Measurements from ENCODE around the gene ZNF488.

DNA sequence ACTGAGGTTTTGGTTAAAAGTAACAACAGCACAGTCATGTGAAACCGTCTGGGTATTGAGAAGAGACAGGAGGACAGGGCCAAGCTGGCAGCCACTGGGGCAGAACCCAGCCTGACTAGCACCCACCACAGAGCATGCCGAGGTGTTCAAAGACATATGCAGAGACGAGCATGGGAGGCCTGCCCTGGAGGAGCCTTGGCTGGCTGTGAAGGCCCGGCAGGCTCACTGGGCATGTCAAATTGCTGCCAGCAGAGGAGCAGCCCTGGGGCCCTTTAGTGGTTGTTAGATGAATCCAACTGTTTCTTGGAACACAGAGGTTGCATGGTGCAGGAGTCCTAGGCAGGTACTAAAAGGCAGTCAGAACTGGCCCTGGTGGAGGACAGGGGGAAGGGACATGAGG lies 66.8 kb downstream of the ZNF488 start:
- no peak for TF ChIP-seq EZH2 (IDR thresholded peaks at IDR 0.05; ENCODE audit: borderline replicate concordance, low read length)
- TF ChIP-seq, protein P1, sequence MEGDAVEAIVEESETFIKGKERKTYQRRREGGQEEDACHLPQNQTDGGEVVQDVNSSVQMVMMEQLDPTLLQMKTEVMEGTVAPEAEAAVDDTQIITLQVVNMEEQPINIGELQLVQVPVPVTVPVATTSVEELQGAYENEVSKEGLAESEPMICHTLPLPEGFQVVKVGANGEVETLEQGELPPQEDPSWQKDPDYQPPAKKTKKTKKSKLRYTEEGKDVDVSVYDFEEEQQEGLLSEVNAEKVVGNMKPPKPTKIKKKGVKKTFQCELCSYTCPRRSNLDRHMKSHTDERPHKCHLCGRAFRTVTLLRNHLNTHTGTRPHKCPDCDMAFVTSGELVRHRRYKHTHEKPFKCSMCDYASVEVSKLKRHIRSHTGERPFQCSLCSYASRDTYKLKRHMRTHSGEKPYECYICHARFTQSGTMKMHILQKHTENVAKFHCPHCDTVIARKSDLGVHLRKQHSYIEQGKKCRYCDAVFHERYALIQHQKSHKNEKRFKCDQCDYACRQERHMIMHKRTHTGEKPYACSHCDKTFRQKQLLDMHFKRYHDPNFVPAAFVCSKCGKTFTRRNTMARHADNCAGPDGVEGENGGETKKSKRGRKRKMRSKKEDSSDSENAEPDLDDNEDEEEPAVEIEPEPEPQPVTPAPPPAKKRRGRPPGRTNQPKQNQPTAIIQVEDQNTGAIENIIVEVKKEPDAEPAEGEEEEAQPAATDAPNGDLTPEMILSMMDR (conservative IDR thresholded peaks at IDR 0.05 in 1 of 2, IDR thresholded peaks at IDR 0.05 in 1 of 2; ENCODE audit: extremely low read depth in 1 of 2, insufficient read depth in 1 of 2, low read depth in 1 of 2, low read length in 2 of 2) = no peak

All from mammary epithelial cell (primary cell).